Right atrium auricular region (tissue), 2 donors: ENCODE results near the gene FAM53A. TPM values are rescaled to one million over a fixed set of nuclear protein-coding genes. Genes with fewer than 3 reads are reported as not detected.

Source experiments
- DNase-seq: peaks from one replicate; pipeline ENCODE4 v3.0.0-alpha.2; 2019; ENCODE audit warnings: low spot score
- H3K27ac ChIP-seq, 2 donors: fragments of 200-600 bp; sonication (generic); 1 replicate in 1 of 2; 2 replicates in 1 of 2; pipeline ENCODE4 v1.5.1; 2016 to 2019
- H3K27me3 ChIP-seq, 2 donors: fragments of 200-600 bp; sonication (generic); one replicate each; pipeline versions ENCODE4 v1.5.1 to v1.6.0; 2017 to 2019
- H3K36me3 ChIP-seq: fragments of 200-600 bp; sonication (generic); one replicate; pipeline ENCODE4 v1.5.1; 2016
- H3K4me1 ChIP-seq, 2 donors: fragments of 200-600 bp; sonication (generic); one replicate each; pipeline versions ENCODE4 v1.5.1 to v1.6.0; 2017 to 2019
- H3K4me3 ChIP-seq, 2 donors: fragments of 200-600 bp; sonication (generic); 1 replicate in 1 of 2; 2 replicates in 1 of 2; pipeline ENCODE4 v1.5.1; 2017 to 2019; ENCODE audit warnings: mild to moderate bottlenecking in 1 of 2, moderate library complexity in 1 of 2
- H3K9me3 ChIP-seq, 2 donors: fragments of 200-600 bp; sonication (generic); one replicate each; pipeline ENCODE4 v1.5.1; 2019
- total RNA-seq, 2 donors: library from RNA; depleted of rRNA; stranded (reverse); fragments of >200 nt; gene quantifications; one replicate each; pipeline ENCODE4 v1.1.0, GENCODE V29; 2016
- TF ChIP-seq, protein P1 (sequence below), 2 donors: fragments of 200-600 bp; sonication (generic); IDR thresholded peaks; one replicate each; pipeline ENCODE4 v1.5.1; 2019; ENCODE audit warnings: antibody characterized with exemption in 2 of 2

The FAM53A gene
- total RNA-seq, 2 donors from 2014 or later: 1.0 to 1.9 TPM

DNA sequence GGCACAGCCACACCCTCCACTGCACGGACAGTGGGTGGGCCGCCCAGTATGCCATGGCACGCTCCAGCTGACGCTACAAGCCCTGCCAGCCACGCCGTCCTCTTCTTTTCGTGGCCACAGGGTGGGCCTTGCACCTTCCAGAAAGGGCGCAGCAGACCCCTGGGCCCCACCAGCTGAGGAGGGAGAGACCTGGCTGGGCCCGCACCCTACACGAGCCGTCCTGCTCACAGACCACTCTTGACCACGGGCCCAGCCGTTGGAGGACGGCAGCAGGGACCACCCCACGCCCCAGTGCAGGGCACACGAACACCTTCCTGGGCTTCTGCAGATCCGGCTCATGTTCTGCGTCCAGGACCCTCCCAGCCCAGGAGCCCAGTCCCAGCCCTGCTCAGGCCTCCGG, 27.1 kb downstream of the FAM53A start:
- no peaks in the 10 kb centered on the region for H3K4me1 ChIP-seq
- H3K27me3 ChIP-seq: no peaks in the 10 kb centered on the region
- no peak for DNase-seq
- no peaks in the 10 kb centered on the region for H3K9me3 ChIP-seq
- no peak overlapping the region for H3K4me3 ChIP-seq
- H3K27ac ChIP-seq: no peak overlapping the region
- TF ChIP-seq, protein P1, sequence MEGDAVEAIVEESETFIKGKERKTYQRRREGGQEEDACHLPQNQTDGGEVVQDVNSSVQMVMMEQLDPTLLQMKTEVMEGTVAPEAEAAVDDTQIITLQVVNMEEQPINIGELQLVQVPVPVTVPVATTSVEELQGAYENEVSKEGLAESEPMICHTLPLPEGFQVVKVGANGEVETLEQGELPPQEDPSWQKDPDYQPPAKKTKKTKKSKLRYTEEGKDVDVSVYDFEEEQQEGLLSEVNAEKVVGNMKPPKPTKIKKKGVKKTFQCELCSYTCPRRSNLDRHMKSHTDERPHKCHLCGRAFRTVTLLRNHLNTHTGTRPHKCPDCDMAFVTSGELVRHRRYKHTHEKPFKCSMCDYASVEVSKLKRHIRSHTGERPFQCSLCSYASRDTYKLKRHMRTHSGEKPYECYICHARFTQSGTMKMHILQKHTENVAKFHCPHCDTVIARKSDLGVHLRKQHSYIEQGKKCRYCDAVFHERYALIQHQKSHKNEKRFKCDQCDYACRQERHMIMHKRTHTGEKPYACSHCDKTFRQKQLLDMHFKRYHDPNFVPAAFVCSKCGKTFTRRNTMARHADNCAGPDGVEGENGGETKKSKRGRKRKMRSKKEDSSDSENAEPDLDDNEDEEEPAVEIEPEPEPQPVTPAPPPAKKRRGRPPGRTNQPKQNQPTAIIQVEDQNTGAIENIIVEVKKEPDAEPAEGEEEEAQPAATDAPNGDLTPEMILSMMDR (IDR thresholded peaks at IDR 0.05): no peak
- H3K36me3 ChIP-seq: no peaks in the 10 kb centered on the region

DNA sequence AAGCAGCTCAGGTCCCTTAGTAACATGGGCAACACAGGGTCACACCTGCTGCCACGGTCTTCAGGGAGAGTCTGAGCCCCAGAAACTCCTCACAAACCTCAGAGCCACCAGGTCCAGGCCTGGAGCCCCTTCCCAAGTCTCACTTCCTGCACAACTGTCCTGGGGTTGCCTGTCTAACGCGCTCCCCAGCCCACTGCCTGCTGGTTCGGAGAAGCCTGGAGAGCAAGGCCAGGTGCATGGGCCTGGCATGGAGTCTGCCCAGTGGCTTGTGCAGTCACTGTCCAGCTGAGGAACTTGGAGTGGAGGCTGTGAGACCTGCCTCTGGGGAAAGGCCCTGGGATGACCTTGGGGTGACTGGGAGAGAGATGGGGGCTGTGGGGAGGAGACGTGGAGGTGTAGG, 28.0 kb downstream of the FAM53A start:
- Histone ChIP-seq H3K27ac (no peak overlapping the region), H3K27me3 (no peaks in the 10 kb centered on the region), H3K4me1 (no peaks in the 10 kb centered on the region), H3K4me3 (no peak overlapping the region), H3K36me3 (no peaks in the 10 kb centered on the region), H3K9me3 (no peaks in the 10 kb centered on the region)
- TF ChIP-seq, protein P1 (IDR thresholded peaks at IDR 0.05): no peak
- no peak for DNase-seq

DNA sequence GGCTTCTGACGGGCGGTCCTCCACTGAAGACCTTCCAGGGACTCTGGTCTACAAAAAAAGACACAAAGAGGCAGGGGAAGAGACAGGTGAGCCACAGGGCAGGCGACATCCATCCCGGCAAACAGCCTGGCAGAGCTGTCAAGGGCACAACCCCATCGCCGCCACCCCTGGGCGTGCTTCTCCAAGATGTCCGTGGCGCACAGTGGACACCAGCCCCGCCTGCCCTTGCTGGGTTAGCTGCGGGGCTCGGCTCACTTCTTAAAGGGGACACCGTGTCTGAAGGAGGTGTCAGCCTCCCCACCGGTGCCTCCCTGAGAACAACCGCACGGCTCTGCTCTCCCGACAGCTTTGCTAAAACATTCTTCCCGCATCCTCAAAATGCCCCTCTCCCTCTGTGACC, 28.4 kb downstream of the FAM53A start:
- Histone ChIP-seq H3K27ac (no peak overlapping the region), H3K36me3 (no peaks in the 10 kb centered on the region), H3K4me3 (no peak overlapping the region), H3K4me1 (no peaks in the 10 kb centered on the region), H3K27me3 (no peaks in the 10 kb centered on the region), H3K9me3 (no peaks in the 10 kb centered on the region)
- TF ChIP-seq, protein P1 (IDR thresholded peaks at IDR 0.05): no peak
- DNase-seq: no peak

DNA sequence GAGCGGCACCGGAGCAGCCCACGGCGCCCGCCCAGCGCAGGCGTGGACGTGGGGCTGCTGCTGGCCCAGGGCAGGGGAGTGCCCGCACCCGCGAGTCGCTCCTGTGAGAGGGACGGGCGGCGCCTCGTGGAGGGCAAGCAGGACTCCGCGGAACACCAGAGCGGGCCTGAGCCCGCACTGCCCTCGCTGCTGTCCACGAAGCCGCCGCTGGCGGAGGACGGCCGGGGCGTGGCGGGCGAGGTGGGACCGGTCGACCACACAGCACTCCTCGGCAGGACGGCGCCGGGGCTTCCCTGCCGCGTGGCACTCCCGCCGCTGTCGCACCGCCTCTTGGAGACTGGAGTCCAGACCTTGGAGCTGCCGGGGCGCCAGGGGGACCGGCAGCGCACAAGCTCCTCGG, 29.0 kb downstream of the FAM53A start:
- TF ChIP-seq, protein P1 (IDR thresholded peaks at IDR 0.05): no peak
- H3K4me1 ChIP-seq: no peaks in the 10 kb centered on the region
- no peak overlapping the region for H3K4me3 ChIP-seq
- DNase-seq: no peak
- no peaks in the 10 kb centered on the region for H3K27me3 ChIP-seq
- no peak overlapping the region for H3K27ac ChIP-seq
- no peaks in the 10 kb centered on the region for H3K36me3 ChIP-seq
- no peaks in the 10 kb centered on the region for H3K9me3 ChIP-seq

DNA sequence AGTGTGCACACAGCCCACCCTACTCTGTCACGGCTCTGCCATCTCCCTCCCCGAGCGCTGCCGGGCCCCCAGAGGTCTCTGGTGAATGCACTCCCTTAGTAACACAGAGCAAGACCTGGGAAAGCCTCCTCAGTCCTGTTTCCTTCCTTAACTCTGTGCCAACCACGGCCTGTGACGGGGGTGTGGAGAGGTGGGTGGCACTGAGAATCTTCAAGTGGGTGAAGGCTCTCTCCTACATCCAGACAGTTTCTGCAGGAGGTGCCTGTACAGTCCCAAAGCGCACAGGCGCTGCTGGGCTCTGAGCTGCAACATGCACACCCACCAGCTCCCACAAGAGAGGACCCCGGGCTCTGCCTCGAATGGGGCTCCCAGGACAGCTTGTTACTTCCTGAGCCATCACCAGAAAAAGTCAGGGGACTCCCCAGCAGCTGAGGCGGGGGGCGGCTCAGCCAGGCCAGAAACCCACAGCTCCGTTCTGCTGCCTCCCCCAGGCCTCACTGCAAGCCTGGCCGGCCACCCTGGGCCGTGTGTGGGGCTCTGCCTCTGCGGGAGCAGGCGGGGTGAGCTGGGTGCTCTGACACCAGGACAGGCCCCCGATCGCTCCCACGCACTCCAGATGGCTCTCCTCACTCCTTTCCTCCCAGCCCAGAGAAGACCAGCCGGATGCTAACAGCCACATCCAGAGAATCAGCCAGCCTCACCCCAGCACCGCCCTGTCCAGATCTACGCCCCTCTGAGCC, 29.7 kb downstream of the FAM53A start:
- no peak for DNase-seq
- Histone ChIP-seq H3K4me1 (no peaks in the 10 kb centered on the region), H3K36me3 (no peaks in the 10 kb centered on the region), H3K4me3 (no peak overlapping the region), H3K27me3 (no peaks in the 10 kb centered on the region), H3K9me3 (no peaks in the 10 kb centered on the region), H3K27ac (no peak overlapping the region)
- TF ChIP-seq, protein P1 (IDR thresholded peaks at IDR 0.05): no peak

DNA sequence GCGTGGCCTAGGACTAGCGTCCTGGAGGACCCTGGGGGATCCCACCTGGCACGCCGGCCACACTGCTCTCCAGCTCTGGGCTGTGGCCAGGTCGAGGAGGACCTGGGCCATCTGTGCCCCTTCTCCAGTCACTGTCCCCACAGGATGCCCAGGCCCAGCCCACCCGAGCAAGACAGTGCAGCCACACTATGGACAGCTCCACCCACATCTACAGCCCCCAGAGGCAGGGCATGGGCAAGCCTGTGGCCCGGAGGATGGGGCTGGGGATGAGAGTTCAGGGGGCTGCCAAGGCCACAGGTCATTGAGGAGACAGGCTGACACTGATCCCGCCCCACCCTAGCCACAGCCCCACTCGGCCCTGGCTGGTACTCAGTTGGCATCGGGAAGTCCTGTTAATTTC, 30.3 kb downstream of the FAM53A start:
- no peak overlapping the region for H3K4me3 ChIP-seq
- TF ChIP-seq, protein P1 (IDR thresholded peaks at IDR 0.05): no peak
- no peaks in the 10 kb centered on the region for H3K27me3 ChIP-seq
- H3K36me3 ChIP-seq: no peaks in the 10 kb centered on the region
- H3K27ac ChIP-seq: no peak overlapping the region
- no peak for DNase-seq
- no peaks in the 10 kb centered on the region for H3K9me3 ChIP-seq
- no peaks in the 10 kb centered on the region for H3K4me1 ChIP-seq
